Skeletal muscle tissue (tissue), 4 donors: ENCODE data around the gene RBM23. TPM values are rescaled to one million over a fixed set of nuclear protein-coding genes. Genes with fewer than 3 reads are reported as not detected.
"Not testable (repeated sequence)": the region's sequence is repeated elsewhere in the genome, so short reads cannot be mapped to it uniquely, and the experiment has no call there.

Experiments
- H3K27ac ChIP-seq: one replicate; pipeline ENCODE4 v1.7.0; 2013; ENCODE audit warnings: mild to moderate bottlenecking, low read depth, low read length, inconsistent platforms
- H3K27me3 ChIP-seq, 3 donors: one replicate each; pipeline ENCODE4 v1.7.0; 2013; ENCODE audit warnings: low read length in 3 of 3; ENCODE audit not compliant: control insufficient read depth in 3 of 3, insufficient read depth in 3 of 3
- H3K36me3 ChIP-seq, 3 donors: one replicate each; pipeline ENCODE4 v1.7.0; 2013; ENCODE audit warnings: low read length in 3 of 3; ENCODE audit not compliant: control insufficient read depth in 3 of 3, insufficient read depth in 3 of 3
- H3K4me1 ChIP-seq, 3 donors: one replicate each; pipeline ENCODE4 v1.7.0; 2013; ENCODE audit warnings: low read length in 3 of 3, mild to moderate bottlenecking in 3 of 3; ENCODE audit not compliant: control insufficient read depth in 3 of 3, insufficient read depth in 3 of 3
- H3K4me3 ChIP-seq, 3 donors: one replicate each; pipeline ENCODE4 v1.7.0; 2013; ENCODE audit warnings: low read length in 3 of 3
- H3K9ac ChIP-seq, 3 donors: one replicate each; pipeline ENCODE4 v1.7.0; 2013; ENCODE audit warnings: low read length in 3 of 3, mild to moderate bottlenecking in 3 of 3, moderate library complexity in 2 of 3, low read depth in 1 of 3
- H3K9me3 ChIP-seq, 3 donors: one replicate each; pipeline ENCODE4 v1.7.0; 2013; ENCODE audit warnings: low read length in 3 of 3; ENCODE audit not compliant: control insufficient read depth in 3 of 3
- total RNA-seq: library from RNA; depleted of rRNA; stranded (reverse); fragments of >200 nt; gene quantifications from one replicate; pipeline ENCODE4 v1.2.3, GENCODE V29; 2014
- donor health status: Osteomylitis.

RBM23 gene
- total RNA-seq, 1 donor from 2014 or later = 66.8 TPM

- no peak overlapping the region for H3K4me3 ChIP-seq
- H3K27me3 ChIP-seq = no peaks in the 10 kb centered on the region
- H3K9me3 ChIP-seq = no peaks in the 10 kb centered on the region
- peaks cover 11 to 19% (median 11%) of the 10 kb centered on the region in 3 donors for H3K4me1 ChIP-seq
- no peak overlapping the region for H3K27ac ChIP-seq
- H3K36me3 ChIP-seq = peaks cover 35 to 44% (median 43%) of the 10 kb centered on the region in 3 donors
- no peak overlapping the region for H3K9ac ChIP-seq
These were observed 1.7 kb upstream of the RBM23 start for GRCh38 chr14:22920697-22921096.

GRCh38 chr14:22919601-22919921 lies 612 bp upstream of the RBM23 start:
- H3K36me3 ChIP-seq = peaks cover 32 to 38% (median 37%) of the 10 kb centered on the region in 3 donors
- peaks cover 11 to 19% (median 11%) of the 10 kb centered on the region in 3 donors for H3K4me1 ChIP-seq
- peak overlapping the region; percentile 30 to 74 (median 62) for H3K9ac ChIP-seq
- H3K27ac ChIP-seq = peak overlapping the region; percentile 99
- no peaks in the 10 kb centered on the region for H3K9me3 ChIP-seq
- peak overlapping the region; percentile 60 to 85 (median 73) for H3K4me3 ChIP-seq
- no peaks in the 10 kb centered on the region for H3K27me3 ChIP-seq

GRCh38 chr14:22915886-22916521 lies 2.9 kb downstream of the RBM23 start:
- Histone ChIP-seq H3K9ac (peak overlapping the region in 1 of 3 donors; percentile 10), H3K4me3 (no peak overlapping the region), H3K27ac (no peak overlapping the region), H3K27me3 (no peaks in the 10 kb centered on the region), H3K4me1 (peaks cover 11 to 19% (median 11%) of the 10 kb centered on the region in 3 donors), H3K36me3 (peaks cover 8 to 14% (median 11%) of the 10 kb centered on the region in 3 donors), H3K9me3 (no peaks in the 10 kb centered on the region)

- H3K36me3 ChIP-seq, H3K9me3 ChIP-seq, H3K9ac ChIP-seq, H3K27ac ChIP-seq, H3K27me3 ChIP-seq, H3K4me3 ChIP-seq: not testable (repeated sequence)
- peaks cover 11 to 19% (median 11%) of the 10 kb centered on the region in 3 donors for H3K4me1 ChIP-seq
These were observed 4.1 kb downstream of the RBM23 start for GRCh38 chr14:22914836-22915235.

- Histone ChIP-seq H3K9me3 (no peaks in the 10 kb centered on the region), H3K27ac (no peak overlapping the region), H3K4me1 (peaks cover 0 to 2% (median 1%) of the 10 kb centered on the region in 3 donors), H3K36me3 (peaks cover 19 to 36% (median 28%) of the 10 kb centered on the region in 3 donors), H3K4me3 (no peak overlapping the region), H3K27me3 (no peaks in the 10 kb centered on the region), H3K9ac (no peak overlapping the region)
These were observed 8.0 kb downstream of the RBM23 start for GRCh38 chr14:22910916-22911315.

- Histone ChIP-seq H3K36me3 (peaks cover 43 to 57% (median 48%) of the 10 kb centered on the region in 3 donors), H3K4me3 (no peak overlapping the region), H3K9me3 (no peaks in the 10 kb centered on the region), H3K27ac (no peak overlapping the region), H3K9ac (no peak overlapping the region), H3K27me3 (no peaks in the 10 kb centered on the region), H3K4me1 (no peaks in the 10 kb centered on the region)
These were observed 10.3 kb downstream of the RBM23 start for GRCh38 chr14:22908601-22909000.

- no peak overlapping the region for H3K9ac ChIP-seq
- H3K4me3 ChIP-seq = no peak overlapping the region
- peaks cover 50 to 65% (median 56%) of the 10 kb centered on the region in 3 donors for H3K36me3 ChIP-seq
- H3K9me3 ChIP-seq = no peaks in the 10 kb centered on the region
- no peaks in the 10 kb centered on the region for H3K4me1 ChIP-seq
- H3K27me3 ChIP-seq = no peaks in the 10 kb centered on the region
- no peak overlapping the region for H3K27ac ChIP-seq
These were observed 11.5 kb downstream of the RBM23 start for GRCh38 chr14:22907429-22907828.

- Histone ChIP-seq H3K27ac (no peak overlapping the region), H3K4me1 (no peaks in the 10 kb centered on the region), H3K27me3 (no peaks in the 10 kb centered on the region), H3K4me3 (no peak overlapping the region), H3K36me3 (peaks cover 64 to 76% (median 70%) of the 10 kb centered on the region in 3 donors), H3K9ac (no peak overlapping the region), H3K9me3 (no peaks in the 10 kb centered on the region)
These were observed 12.9 kb downstream of the RBM23 start for GRCh38 chr14:22906073-22906472.

- no peak overlapping the region for H3K4me3 ChIP-seq
- H3K9ac ChIP-seq = no peak overlapping the region
- peaks cover 68 to 78% (median 74%) of the 10 kb centered on the region in 3 donors for H3K36me3 ChIP-seq
- H3K27me3 ChIP-seq = no peaks in the 10 kb centered on the region
- no peak overlapping the region for H3K27ac ChIP-seq
- no peaks in the 10 kb centered on the region for H3K9me3 ChIP-seq
- H3K4me1 ChIP-seq = no peaks in the 10 kb centered on the region
These were observed 13.3 kb downstream of the RBM23 start for GRCh38 chr14:22905627-22906026.

- Histone ChIP-seq H3K27ac (no peak overlapping the region), H3K9ac (no peak overlapping the region), H3K4me3 (no peak overlapping the region), H3K36me3 (peaks cover 60 to 75% (median 68%) of the 10 kb centered on the region in 3 donors), H3K4me1 (peaks cover 0 to 2% (median 0%) of the 10 kb centered on the region in 3 donors), H3K9me3 (no peaks in the 10 kb centered on the region), H3K27me3 (no peaks in the 10 kb centered on the region)
These were observed 15.2 kb downstream of the RBM23 start for GRCh38 chr14:22903742-22904087.
